C4-2B (cell line): ENCODE measurements around the gene PANK3.

ENCODE experiments used
- H3K27ac ChIP-seq: fragments of 450-650 bp; 2 replicates; pipeline ENCODE4 v1.5.1; 2017
- CTCF ChIP-seq: fragments of 450-650 bp; conservative IDR thresholded peaks from 2 replicates; pipeline ENCODE4 v1.5.1; 2017; ENCODE audit warnings: mild to moderate bottlenecking
- ZFX ChIP-seq: fragments of 450-650 bp; IDR thresholded peaks from 2 replicates; pipeline ENCODE4 v1.6.1; 2017

Gene PANK3

GRCh38 chr5:168578538-168579487 is at the start of gene PANK3:
Gene PANK3 (minus strand): TSS chr5:168579368. CDS start chr5:168579283, 85 bp downstream.
- peak within 1 kb of the TSS; percentile 87 for H3K27ac ChIP-seq

GRCh38 chr5:168624850-168625364 is 45.7 kb upstream of the PANK3 start:
- no peak overlapping the region for H3K27ac ChIP-seq
- TF ChIP-seq ZFX, result no peak
- no peak for TF ChIP-seq CTCF

More at GRCh38 chr5:168578538-168579487, at the start of gene PANK3:
- no peak for TF ChIP-seq CTCF
- peak; percentile 92 for TF ChIP-seq ZFX

GRCh38 chr5:168620807-168621206 is 41.6 kb upstream of the PANK3 start:
- no peak overlapping the region for H3K27ac ChIP-seq
- no peak for TF ChIP-seq CTCF
- no peak for TF ChIP-seq ZFX

- H3K27ac ChIP-seq, result no peak overlapping the region
- no peak for TF ChIP-seq ZFX
Measured at GRCh38 chr5:168614661-168615060, 35.5 kb upstream of the PANK3 start.

- TF ChIP-seq CTCF (no peak), ZFX (no peak)
- no peak overlapping the region for H3K27ac ChIP-seq
Measured at GRCh38 chr5:168613996-168614395, 34.8 kb upstream of the PANK3 start.

- TF ChIP-seq ZFX, result no peak
- no peak for TF ChIP-seq CTCF
- H3K27ac ChIP-seq, result no peak overlapping the region
Measured at GRCh38 chr5:168613396-168613795, 34.2 kb upstream of the PANK3 start.

GRCh38 chr5:168612996-168613395 is 33.8 kb upstream of the PANK3 start:
- TF ChIP-seq ZFX (no peak), CTCF (no peak)
- no peak overlapping the region for H3K27ac ChIP-seq
